ENCODE measurements around the gene C19orf67. TPM values are rescaled to one million over a fixed set of nuclear protein-coding genes. Genes with fewer than 3 reads are reported as not detected.
A peak's percentile ranks its signal among the peaks of the same experiment; 100 is the strongest.

Gene C19orf67
- total and polyA plus RNA-seq, 2 donors (not counting 1 experiment from before 2014, with no cell fraction given): 1.2 TPM; not detected in 1

DNA sequence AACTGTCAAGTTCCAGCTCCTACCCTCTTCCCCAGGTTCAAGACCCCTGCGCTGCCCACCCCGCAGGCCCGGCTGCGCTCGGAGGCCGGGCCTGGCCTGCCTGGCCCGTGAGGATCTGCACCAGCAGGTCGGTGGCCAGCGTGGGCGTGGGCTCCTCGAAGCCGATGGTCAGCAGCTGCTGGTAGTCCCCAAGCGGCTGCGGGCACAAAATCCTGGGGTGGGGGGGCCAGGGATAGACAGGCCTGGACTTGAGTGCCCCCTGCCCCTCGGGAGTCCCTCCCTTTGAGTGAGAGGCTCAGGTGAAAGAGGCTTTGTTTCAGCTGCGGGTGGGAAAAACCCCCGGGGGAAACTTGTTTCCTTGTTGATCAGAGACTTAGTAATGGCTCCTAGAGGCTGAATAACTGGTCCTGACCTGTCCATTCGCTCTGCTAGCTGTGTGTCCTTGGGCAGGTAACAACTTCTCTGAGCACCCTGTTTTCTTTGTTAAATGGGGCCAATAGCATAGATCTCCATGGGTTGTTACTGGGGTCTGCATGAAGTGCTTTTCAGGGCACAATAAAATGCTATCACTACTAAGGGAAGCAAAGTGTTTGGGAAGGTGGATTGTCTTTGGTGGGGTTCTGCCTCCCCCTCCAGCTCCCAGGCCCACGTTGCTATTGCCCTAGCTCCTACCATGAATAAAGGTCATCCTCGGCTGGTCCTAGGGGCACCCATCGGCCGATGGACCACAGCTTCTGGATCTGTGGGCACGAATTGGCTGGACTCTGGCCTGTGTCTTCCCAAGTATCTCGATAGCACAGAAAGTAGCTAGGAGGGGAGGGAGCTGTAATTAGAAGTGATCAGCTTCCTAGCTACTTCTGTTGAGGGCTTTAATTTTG, 3.5 kb downstream of the C19orf67 start:
- DNase-seq: peak; percentile 71

More for the DNA sequence above, 3.5 kb downstream of the C19orf67 start:
- CTCF ChIA-PET: interaction anchor here (0.5 to 4.2 kb wide), 13 partner anchors 8 to 1459 kb away, joined by 3 to 22 read pairs (median 3); partner anchors contain the start of genes ASF1B and MISP3
- no peaks in the 10 kb centered on the region for H3K36me3 ChIP-seq (replicated peaks in 1 of 2; ENCODE audit: control extremely low read depth in 1 of 2, control insufficient read depth in 1 of 2, extremely low read depth in 1 of 2, insufficient read depth in 2 of 2, low read length in 1 of 2)
- H3K4me2 ChIP-seq (replicated peaks; ENCODE audit: low read depth, low read length, poor library complexity, severe bottlenecking): peak overlapping the region; percentile 99
- no peaks in the 10 kb centered on the region for H4K20me1 ChIP-seq (ENCODE audit: control insufficient read depth, insufficient read depth, low read length, poor library complexity, severe bottlenecking)
- H3K9ac ChIP-seq (ENCODE audit: low read length): peak overlapping the region; percentile 89
- Mint-ChIP-seq H3K9me3 (ENCODE audit: insufficient read depth) (no peaks in the 10 kb centered on the region), H3K4me1 (peaks cover 12% of the 10 kb centered on the region), H3K27me3 (no peaks in the 10 kb centered on the region), H3K4me3 (peak overlapping the region; percentile 96), H3K27ac (peak overlapping the region; percentile 96)
- H3K27ac ChIP-seq (ENCODE audit: low read length in 2 of 2): peak overlapping the region; percentile 29 to 85
- TF ChIP-seq EZH2 (IDR thresholded peaks at IDR 0.05; ENCODE audit: borderline replicate concordance, insufficient read depth, low read depth, low read length, poor library complexity, severe bottlenecking) (no peak), CTCF (IDR thresholded peaks at IDR 0.05) (peak; percentile 10)
- WGBS (ENCODE audit: insufficient coverage): 25% methylated on average over 23 of the region's 24 CpGs
- POLR2A ChIA-PET: interaction anchor here (0.7 to 1.4 kb wide), 4 partner anchors 10 to 336 kb away, joined by 3 to 4 read pairs (median 4); partner anchors contain the start of genes IL27RA and RFX1
- peak overlapping the region; percentile 65 to 89 (median 77) for H3K4me3 ChIP-seq (ENCODE audit: control extremely low read depth in 1 of 5, extremely low read depth in 1 of 5, insufficient read depth in 1 of 5, low read depth in 2 of 5, low read length in 4 of 5)
- no peaks in the 10 kb centered on the region for H3K27me3 ChIP-seq (replicated peaks in 1 of 4; ENCODE audit: control extremely low read depth in 1 of 4, control insufficient read depth in 3 of 4, insufficient read depth in 4 of 4, low read length in 3 of 4)
- H3K79me2 ChIP-seq (ENCODE audit: control insufficient read depth, insufficient read depth, low read length): peaks cover 4% of the 10 kb centered on the region
- ATAC-seq (ENCODE audit: low read depth): no peak
- H2AFZ ChIP-seq (ENCODE audit: insufficient read depth, low read depth, low read length, poor library complexity, severe bottlenecking): peak overlapping the region; percentile 84
- intact Hi-C loops (cut with micrococcal nuclease): loop anchor here (1.0 to 5.0 kb wide), 7 partner anchors 9 to 335 kb away; partner anchors contain the start of genes ASF1B, BRME1, CC2D1A and DDX39A
- H3K9me3 ChIP-seq (ENCODE audit: control extremely low read depth in 1 of 3, control insufficient read depth in 2 of 3, insufficient read depth in 1 of 3, low read length in 2 of 3): no peaks in the 10 kb centered on the region
- peaks cover 14 to 18% of the 10 kb centered on the region in 2 donors for H3K4me1 ChIP-seq (ENCODE audit: control insufficient read depth in 2 of 2, insufficient read depth in 2 of 2, low read length in 2 of 2)

Data from B cell (primary cell).